Adrenal gland (tissue), 5 donors: ENCODE data around the gene KCNE5.

Source experiments
- CTCF ChIP-seq, 6 experiments: fragments of 450-650 bp in 4 of 6; fragments of 200-600 bp in 2 of 6; sonication (generic) in 1 of 6; IDR thresholded peaks; 1 replicate in 5 of 6; 2 replicates in 1 of 6; pipeline versions ENCODE4 v1.5.1 to v1.8.0; 2016 to 2021; ENCODE audit warnings: antibody characterized with exemption in 6 of 6, mild to moderate bottlenecking in 2 of 6, moderate library complexity in 1 of 6
- POLR2A ChIP-seq, 2 donors: fragments of 450-650 bp; IDR thresholded peaks; one replicate each; pipeline ENCODE4 v1.6.1; 2017; ENCODE audit warnings: antibody characterized with exemption in 2 of 2, mild to moderate bottlenecking in 2 of 2, moderate library complexity in 1 of 2
- donor health status: DM: no; HTN: no; CAD: no.

GRCh38 chrX:109658391-109658790 is 33.4 kb upstream of the KCNE5 start:
- no peak for TF ChIP-seq POLR2A (IDR thresholded peaks at IDR 0.05)
- TF ChIP-seq CTCF (IDR thresholded peaks at IDR 0.05), result no peak
